GM23338 (cell line): Measurements from ENCODE around the gene GLP1R. TPM values are rescaled to one million over a fixed set of nuclear protein-coding genes. Genes with fewer than 3 reads are reported as not detected.

Experiments used
- ATAC-seq: fragments of 200-7000 bp; cut with Tn5 transposase; 3 replicates; pipeline ENCODE4 v1.9.1; 2020
- DNase-seq: peaks from one replicate; pipeline ENCODE4 v3.0.0-alpha.2; 2015; ENCODE audit warnings: low spot score
- H2AFZ ChIP-seq: fragments of 200-600 bp; sonication (generic); 2 replicates; pipeline ENCODE4 v1.8.0; 2016; ENCODE audit warnings: antibody characterized with exemption, mild to moderate bottlenecking, moderate library complexity
- H3F3A ChIP-seq: fragments of 200-600 bp; sonication (generic); replicated peaks from 2 replicates; pipeline ENCODE4 v1.8.0; 2017; ENCODE audit warnings: antibody characterized with exemption, mixed run types, low read depth
- H3K27ac ChIP-seq: fragments of 200-600 bp; sonication (generic); 2 replicates; pipeline ENCODE4 v1.6.1; 2016; ENCODE audit warnings: low read depth
- H3K27me3 ChIP-seq: fragments of 200-600 bp; sonication (generic); 2 replicates; pipeline ENCODE4 v1.8.0; 2016; ENCODE audit warnings: mild to moderate bottlenecking, mixed run types, moderate library complexity; ENCODE audit not compliant: insufficient read depth
- H3K36me3 ChIP-seq: fragments of 200-600 bp; sonication (generic); 2 replicates; pipeline ENCODE4 v1.8.0; 2016; ENCODE audit warnings: mild to moderate bottlenecking; ENCODE audit not compliant: insufficient read depth
- H3K4me1 ChIP-seq: fragments of 200-600 bp; sonication (generic); 2 replicates; pipeline ENCODE4 v1.8.0; 2016; ENCODE audit warnings: mild to moderate bottlenecking, moderate library complexity; ENCODE audit not compliant: insufficient read depth
- H3K4me2 ChIP-seq: fragments of 200-600 bp; sonication (generic); 2 replicates; pipeline ENCODE4 v1.7.1; 2017; ENCODE audit warnings: mixed run types
- H3K4me3 ChIP-seq: fragments of 200-600 bp; sonication (generic); 2 replicates; pipeline ENCODE4 v1.6.1; 2016; ENCODE audit warnings: mixed run types
- H3K79me2 ChIP-seq: fragments of 200-600 bp; sonication (generic); replicated peaks from 2 replicates; pipeline ENCODE4 v1.8.0; 2017; ENCODE audit warnings: mild to moderate bottlenecking; ENCODE audit not compliant: insufficient read depth
- H3K9me2 ChIP-seq: fragments of 200-600 bp; sonication (generic); 2 replicates; pipeline ENCODE4 v1.8.0; 2017; ENCODE audit not compliant: insufficient read depth
- H4K20me1 ChIP-seq: fragments of 200-600 bp; sonication (generic); replicated peaks from 2 replicates; pipeline ENCODE4 v1.8.0; 2017; ENCODE audit warnings: mild to moderate bottlenecking; ENCODE audit not compliant: insufficient read depth
- H3K27ac Mint-ChIP-seq: 2 replicates; pipeline ENCODE4 v1.8.0; 2020; ENCODE audit warnings: inconsistent platforms, mild to moderate bottlenecking, moderate library complexity, mixed read lengths
- H3K27me3 Mint-ChIP-seq: 3 replicates; pipeline ENCODE4 v1.8.0; 2022; ENCODE audit warnings: low read depth, mild to moderate bottlenecking, moderate library complexity, mixed read lengths, inconsistent platforms; ENCODE audit not compliant: insufficient read depth, poor library complexity
- H3K36me3 Mint-ChIP-seq: 3 replicates; pipeline ENCODE4 v1.8.0; 2021; ENCODE audit warnings: low read depth, mild to moderate bottlenecking, inconsistent platforms, moderate library complexity, mixed read lengths
- H3K4me1 Mint-ChIP-seq: 3 replicates; pipeline ENCODE4 v1.8.0; 2020; ENCODE audit warnings: mild to moderate bottlenecking, inconsistent platforms, mixed read lengths
- H3K4me3 Mint-ChIP-seq: 3 replicates; pipeline ENCODE4 v1.8.0; 2021; ENCODE audit warnings: moderate library complexity, mild to moderate bottlenecking, inconsistent platforms, mixed read lengths
- H3K9me3 Mint-ChIP-seq: 3 replicates; pipeline ENCODE4 v1.8.0; 2020; ENCODE audit warnings: moderate library complexity, mild to moderate bottlenecking, inconsistent platforms, mixed read lengths
- CREB1 ChIP-seq: fragments of 250-450 bp; sonication (Bioruptor Pico); IDR thresholded peaks from 2 replicates; pipeline ENCODE4 v1.5.0; 2020; ENCODE audit warnings: low read depth, mild to moderate bottlenecking, moderate library complexity
- CTCF ChIP-seq, 2 experiments: fragments of 200-600 bp in 1 of 2; sonication (generic) in 1 of 2; conservative IDR thresholded peaks; 2 replicates each; pipeline versions ENCODE4 v1.5.1 to v1.6.1; 2016 to 2017; ENCODE audit warnings: antibody characterized with exemption in 2 of 2, low read depth in 2 of 2, mild to moderate bottlenecking in 2 of 2, moderate library complexity in 1 of 2
- ETS1 ChIP-seq: IDR thresholded peaks from 2 replicates; pipeline ENCODE4 v1.6.1; 2016; ENCODE audit warnings: antibody characterized with exemption
- EZH2 ChIP-seq: fragments of 200-600 bp; sonication (generic); IDR thresholded peaks from one replicate; pipeline ENCODE4 v1.8.0; 2017; ENCODE audit warnings: antibody characterized with exemption, mild to moderate bottlenecking, low read depth; ENCODE audit not compliant: unreplicated experiment
- EZH2phosphoT487 ChIP-seq: fragments of 200-600 bp; sonication (generic); IDR thresholded peaks from one replicate; pipeline ENCODE4 v1.8.1; 2018; ENCODE audit warnings: antibody characterized with exemption; ENCODE audit not compliant: unreplicated experiment
- JUNB ChIP-seq: IDR thresholded peaks from one replicate; pipeline ENCODE4 v1.6.1; 2016; ENCODE audit warnings: antibody characterized with exemption; ENCODE audit not compliant: unreplicated experiment
- NANOG ChIP-seq: IDR thresholded peaks from 2 replicates; pipeline ENCODE4 v1.6.1; 2016; ENCODE audit warnings: antibody characterized with exemption, borderline replicate concordance
- POLR2AphosphoS5 ChIP-seq: IDR thresholded peaks from 2 replicates; pipeline ENCODE4 v1.6.1; 2016; ENCODE audit warnings: antibody characterized with exemption, low read depth
- REST ChIP-seq: IDR thresholded peaks from one replicate; pipeline ENCODE4 v1.6.1; 2018; ENCODE audit warnings: antibody characterized with exemption; ENCODE audit not compliant: unreplicated experiment
- STAT1 ChIP-seq: IDR thresholded peaks from one replicate; pipeline ENCODE4 v1.6.1; 2016; ENCODE audit warnings: antibody characterized with exemption; ENCODE audit not compliant: unreplicated experiment
- ZNF114 ChIP-seq: fragments of 250-450 bp; sonication (Bioruptor Pico); IDR thresholded peaks from 2 replicates; pipeline ENCODE4 v1.5.0; 2020; ENCODE audit warnings: mild to moderate bottlenecking, moderate library complexity
- ZNF331 ChIP-seq: fragments of 250-450 bp; sonication (Bioruptor Pico); IDR thresholded peaks from 2 replicates; pipeline ENCODE4 v1.5.0; 2020; ENCODE audit warnings: low read depth, mild to moderate bottlenecking, moderate library complexity
- polyA plus RNA-seq: library from polyadenylated mRNA; unstranded; fragments of >200 nt; fragmentation: Nextera tagmentation; extraction: Ambion mirVana; gene quantifications from 2 replicates; pipeline ENCODE4 v1.2.1, GENCODE V29; 2016
- total RNA-seq: library from RNA; depleted of rRNA; stranded (reverse); fragments of >200 nt; shearing (Covaris generic); gene quantifications from 2 replicates; pipeline ENCODE4 v1.2.3, GENCODE V29; 2014
- TF ChIP-seq, protein P1 (sequence below): fragments of 250-450 bp; sonication (Bioruptor Pico); IDR thresholded peaks from 2 replicates; pipeline ENCODE4 v1.5.0; 2020; ENCODE audit warnings: mild to moderate bottlenecking, moderate library complexity

The GLP1R gene
- total and polyA plus RNA-seq, 2 experiments from 2014 or later = 0.42 to 3.7 TPM

GRCh38 chr6:39087197-39087596 is 38.6 kb downstream of the GLP1R start:
- H3K36me3 Mint-ChIP-seq = no peaks in the 10 kb centered on the region; the same call in 2 of the 3 replicates
- Histone ChIP-seq H3K36me3 (no peaks in the 10 kb centered on the region), H4K20me1 (no peaks in the 10 kb centered on the region), H3K4me1 (peaks cover 10% of the 10 kb centered on the region), H3K4me3 (no peak overlapping the region), H3K79me2 (no peaks in the 10 kb centered on the region), H2AFZ (no peak overlapping the region; the same call in 1 of the 2 replicates), H3K27me3 (no peaks in the 10 kb centered on the region), H3K9me2 (no peaks in the 10 kb centered on the region), H3K27ac (no peak overlapping the region), H3K4me2 (no peak overlapping the region), H3F3A (no peaks in the 10 kb centered on the region)
- no peak overlapping the region for H3K4me3 Mint-ChIP-seq
- TF ChIP-seq CTCF (conservative IDR thresholded peaks at IDR 0.05; ENCODE audit: low read depth in 2 of 2) (no peak), ZNF114 (CRISPR knock-in tag) (no peak), NANOG (no peak), STAT1 (no peak), ZNF331 (CRISPR knock-in tag) (no peak), JUNB (no peak), EZH2phosphoT487 (no peak), EZH2 (no peak), ETS1 (no peak), CREB1 (CRISPR knock-in tag) (no peak), POLR2AphosphoS5 (no peak), REST (no peak)
- TF ChIP-seq, protein P1, sequence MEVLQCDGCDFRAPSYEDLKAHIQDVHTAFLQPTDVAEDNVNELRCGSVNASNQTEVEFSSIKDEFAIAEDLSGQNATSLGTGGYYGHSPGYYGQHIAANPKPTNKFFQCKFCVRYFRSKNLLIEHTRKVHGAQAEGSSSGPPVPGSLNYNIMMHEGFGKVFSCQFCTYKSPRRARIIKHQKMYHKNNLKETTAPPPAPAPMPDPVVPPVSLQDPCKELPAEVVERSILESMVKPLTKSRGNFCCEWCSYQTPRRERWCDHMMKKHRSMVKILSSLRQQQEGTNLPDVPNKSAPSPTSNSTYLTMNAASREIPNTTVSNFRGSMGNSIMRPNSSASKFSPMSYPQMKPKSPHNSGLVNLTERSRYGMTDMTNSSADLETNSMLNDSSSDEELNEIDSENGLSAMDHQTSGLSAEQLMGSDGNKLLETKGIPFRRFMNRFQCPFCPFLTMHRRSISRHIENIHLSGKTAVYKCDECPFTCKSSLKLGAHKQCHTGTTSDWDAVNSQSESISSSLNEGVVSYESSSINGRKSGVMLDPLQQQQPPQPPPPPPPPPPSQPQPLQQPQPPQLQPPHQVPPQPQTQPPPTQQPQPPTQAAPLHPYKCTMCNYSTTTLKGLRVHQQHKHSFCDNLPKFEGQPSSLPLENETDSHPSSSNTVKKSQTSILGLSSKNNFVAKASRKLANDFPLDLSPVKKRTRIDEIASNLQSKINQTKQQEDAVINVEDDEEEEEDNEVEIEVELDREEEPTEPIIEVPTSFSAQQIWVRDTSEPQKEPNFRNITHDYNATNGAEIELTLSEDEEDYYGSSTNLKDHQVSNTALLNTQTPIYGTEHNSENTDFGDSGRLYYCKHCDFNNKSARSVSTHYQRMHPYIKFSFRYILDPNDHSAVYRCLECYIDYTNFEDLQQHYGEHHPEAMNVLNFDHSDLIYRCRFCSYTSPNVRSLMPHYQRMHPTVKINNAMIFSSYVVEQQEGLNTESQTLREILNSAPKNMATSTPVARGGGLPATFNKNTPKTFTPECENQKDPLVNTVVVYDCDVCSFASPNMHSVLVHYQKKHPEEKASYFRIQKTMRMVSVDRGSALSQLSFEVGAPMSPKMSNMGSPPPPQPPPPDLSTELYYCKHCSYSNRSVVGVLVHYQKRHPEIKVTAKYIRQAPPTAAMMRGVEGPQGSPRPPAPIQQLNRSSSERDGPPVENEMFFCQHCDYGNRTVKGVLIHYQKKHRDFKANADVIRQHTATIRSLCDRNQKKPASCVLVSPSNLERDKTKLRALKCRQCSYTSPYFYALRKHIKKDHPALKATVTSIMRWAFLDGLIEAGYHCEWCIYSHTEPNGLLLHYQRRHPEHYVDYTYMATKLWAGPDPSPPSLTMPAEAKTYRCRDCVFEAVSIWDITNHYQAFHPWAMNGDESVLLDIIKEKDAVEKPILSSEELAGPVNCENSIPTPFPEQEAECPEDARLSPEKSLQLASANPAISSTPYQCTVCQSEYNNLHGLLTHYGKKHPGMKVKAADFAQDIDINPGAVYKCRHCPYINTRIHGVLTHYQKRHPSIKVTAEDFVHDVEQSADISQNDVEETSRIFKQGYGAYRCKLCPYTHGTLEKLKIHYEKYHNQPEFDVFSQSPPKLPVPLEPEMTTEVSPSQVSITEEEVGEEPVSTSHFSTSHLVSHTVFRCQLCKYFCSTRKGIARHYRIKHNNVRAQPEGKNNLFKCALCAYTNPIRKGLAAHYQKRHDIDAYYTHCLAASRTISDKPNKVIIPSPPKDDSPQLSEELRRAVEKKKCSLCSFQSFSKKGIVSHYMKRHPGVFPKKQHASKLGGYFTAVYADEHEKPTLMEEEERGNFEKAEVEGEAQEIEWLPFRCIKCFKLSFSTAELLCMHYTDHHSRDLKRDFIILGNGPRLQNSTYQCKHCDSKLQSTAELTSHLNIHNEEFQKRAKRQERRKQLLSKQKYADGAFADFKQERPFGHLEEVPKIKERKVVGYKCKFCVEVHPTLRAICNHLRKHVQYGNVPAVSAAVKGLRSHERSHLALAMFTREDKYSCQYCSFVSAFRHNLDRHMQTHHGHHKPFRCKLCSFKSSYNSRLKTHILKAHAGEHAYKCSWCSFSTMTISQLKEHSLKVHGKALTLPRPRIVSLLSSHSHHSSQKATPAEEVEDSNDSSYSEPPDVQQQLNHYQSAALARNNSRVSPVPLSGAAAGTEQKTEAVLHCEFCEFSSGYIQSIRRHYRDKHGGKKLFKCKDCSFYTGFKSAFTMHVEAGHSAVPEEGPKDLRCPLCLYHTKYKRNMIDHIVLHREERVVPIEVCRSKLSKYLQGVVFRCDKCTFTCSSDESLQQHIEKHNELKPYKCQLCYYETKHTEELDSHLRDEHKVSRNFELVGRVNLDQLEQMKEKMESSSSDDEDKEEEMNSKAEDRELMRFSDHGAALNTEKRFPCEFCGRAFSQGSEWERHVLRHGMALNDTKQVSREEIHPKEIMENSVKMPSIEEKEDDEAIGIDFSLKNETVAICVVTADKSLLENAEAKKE (CRISPR knock-in tag) = no peak
- H3K9me3 Mint-ChIP-seq = no peaks in the 10 kb centered on the region
- peaks cover 63% of the 10 kb centered on the region for H3K4me1 Mint-ChIP-seq
- peaks cover 15% of the 10 kb centered on the region for H3K27me3 Mint-ChIP-seq
- ATAC-seq (no peak), DNase-seq (no peak)
- H3K27ac Mint-ChIP-seq = no peak overlapping the region
